ENCODE data around the gene LRRC59.

LRRC59 gene

DNA sequence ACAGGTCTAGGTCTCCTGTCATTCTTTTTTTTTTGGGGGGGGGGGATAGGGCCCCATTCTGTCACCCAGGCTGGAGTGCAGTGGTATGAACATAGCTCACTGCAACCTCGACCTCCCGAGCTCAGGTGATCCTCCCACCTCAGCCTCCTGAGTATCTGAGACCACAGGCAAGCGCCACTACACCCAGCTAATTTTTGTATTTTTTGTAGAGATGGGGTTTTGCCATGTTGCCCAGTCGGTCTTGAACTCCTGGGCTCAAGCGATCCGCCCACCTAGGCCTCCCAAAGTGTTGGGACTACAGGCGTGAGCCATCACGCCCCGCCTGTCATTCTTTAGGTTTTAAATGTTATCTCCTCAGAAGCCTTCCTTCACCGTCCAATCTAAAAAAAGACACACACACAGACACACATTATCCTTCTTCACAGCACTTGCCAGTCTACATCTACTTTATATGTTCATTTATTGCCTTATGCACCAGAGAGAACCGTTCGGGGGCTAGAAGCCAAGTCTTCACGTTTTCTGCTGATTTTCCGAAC lies 25.0 kb downstream of the LRRC59 start:
- TF ChIP-seq, protein P1, sequence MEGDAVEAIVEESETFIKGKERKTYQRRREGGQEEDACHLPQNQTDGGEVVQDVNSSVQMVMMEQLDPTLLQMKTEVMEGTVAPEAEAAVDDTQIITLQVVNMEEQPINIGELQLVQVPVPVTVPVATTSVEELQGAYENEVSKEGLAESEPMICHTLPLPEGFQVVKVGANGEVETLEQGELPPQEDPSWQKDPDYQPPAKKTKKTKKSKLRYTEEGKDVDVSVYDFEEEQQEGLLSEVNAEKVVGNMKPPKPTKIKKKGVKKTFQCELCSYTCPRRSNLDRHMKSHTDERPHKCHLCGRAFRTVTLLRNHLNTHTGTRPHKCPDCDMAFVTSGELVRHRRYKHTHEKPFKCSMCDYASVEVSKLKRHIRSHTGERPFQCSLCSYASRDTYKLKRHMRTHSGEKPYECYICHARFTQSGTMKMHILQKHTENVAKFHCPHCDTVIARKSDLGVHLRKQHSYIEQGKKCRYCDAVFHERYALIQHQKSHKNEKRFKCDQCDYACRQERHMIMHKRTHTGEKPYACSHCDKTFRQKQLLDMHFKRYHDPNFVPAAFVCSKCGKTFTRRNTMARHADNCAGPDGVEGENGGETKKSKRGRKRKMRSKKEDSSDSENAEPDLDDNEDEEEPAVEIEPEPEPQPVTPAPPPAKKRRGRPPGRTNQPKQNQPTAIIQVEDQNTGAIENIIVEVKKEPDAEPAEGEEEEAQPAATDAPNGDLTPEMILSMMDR (IDR thresholded peaks at IDR 0.05), result no peak

DNA sequence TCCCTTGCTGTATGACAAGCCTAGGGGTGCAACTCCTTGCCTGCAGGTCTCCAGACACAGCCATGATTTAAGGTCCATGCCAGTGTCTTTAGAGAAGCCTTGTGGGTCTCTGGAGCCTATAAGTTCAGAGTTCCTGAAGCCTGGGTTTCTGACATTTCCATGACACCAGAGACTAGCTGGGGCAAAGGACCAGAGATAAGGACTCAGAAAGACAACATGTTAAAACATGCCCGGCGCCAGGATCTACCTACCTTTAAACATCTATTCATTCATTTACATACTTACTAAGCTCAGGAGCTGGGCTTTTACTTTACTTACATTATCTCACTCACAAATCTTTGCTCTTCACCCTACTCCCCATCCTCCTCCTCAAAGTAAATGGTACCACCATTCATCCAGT lies 25.8 kb downstream of the LRRC59 start:
- TF ChIP-seq, protein P1 (IDR thresholded peaks at IDR 0.05), result no peak

DNA sequence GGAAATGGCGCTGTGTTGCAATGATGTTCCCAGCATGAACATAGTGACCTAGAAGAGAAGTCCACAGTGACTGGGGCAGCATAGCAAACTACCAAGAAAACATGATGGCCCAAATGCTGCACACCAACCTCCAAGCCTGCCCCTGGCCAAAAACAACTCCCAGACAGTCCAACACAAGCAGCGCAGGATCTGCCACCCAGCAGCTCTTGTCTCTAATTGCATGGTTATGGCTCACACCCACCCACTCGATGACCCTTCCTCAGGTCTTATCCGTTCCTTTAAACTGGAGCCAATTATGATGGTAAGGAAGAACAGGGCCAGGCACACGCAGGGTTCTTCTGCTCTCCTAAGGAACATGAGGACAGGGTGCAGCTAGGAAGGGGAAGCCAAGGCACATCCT lies 27.3 kb downstream of the LRRC59 start:
- TF ChIP-seq, protein P1 (IDR thresholded peaks at IDR 0.05), result no peak

DNA sequence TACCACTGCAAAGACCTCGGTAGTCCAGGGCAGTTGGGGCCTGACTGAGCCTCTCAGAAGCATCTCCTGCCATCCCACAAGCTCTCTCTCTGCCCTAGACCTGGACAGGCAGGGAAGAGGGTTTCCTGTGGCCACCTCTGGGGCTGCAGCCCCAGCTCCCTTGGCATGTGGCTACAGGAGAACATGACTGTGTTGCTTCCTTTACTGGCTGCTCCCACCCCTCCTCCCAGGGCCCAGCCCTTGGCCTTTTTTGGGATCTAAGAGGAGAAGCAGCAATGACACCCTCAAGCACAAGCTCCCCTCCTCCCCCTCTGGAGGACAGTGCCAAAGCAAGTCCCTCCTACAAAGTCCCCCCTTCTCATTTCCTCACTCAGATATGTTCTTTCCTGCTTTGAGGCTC lies 29.9 kb downstream of the LRRC59 start:
- TF ChIP-seq, protein P1 (IDR thresholded peaks at IDR 0.05), result no peak

DNA sequence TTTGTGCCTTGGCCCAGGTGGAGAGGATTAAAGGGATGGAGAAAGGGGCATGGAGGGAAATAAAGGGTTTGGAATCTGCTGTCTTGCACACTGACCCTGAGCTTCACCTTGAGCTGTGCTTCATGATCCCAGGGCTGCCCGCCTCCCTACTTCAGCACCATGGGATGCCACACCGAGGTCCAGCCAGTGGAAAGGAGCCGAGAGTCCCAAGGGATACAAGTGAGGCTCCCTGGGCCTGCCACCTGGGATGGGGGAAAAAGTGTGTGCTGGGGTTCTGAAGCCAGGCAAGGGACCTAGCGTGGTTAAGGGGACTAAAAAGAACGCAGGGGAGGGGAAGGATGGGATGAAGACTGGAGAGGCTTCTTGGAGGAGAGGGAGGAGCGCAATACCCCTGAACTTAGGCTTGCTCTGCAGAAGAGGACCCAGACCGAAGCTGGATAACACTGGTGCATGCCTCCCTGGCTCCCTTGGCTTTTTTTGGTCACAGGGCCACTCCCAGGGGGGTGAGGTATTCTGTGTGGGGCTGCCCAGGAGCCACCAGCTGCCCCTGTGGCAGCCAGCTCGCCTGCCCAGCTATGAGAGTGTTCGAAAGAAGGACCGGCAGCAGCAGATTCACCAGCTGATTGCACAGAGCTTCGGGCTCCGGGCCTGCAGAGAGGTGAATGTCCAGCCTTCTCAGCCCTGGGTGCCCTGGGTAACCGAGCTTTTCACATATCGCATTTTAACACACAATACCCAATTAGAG lies 31.5 kb downstream of the LRRC59 start:
- TF ChIP-seq, protein P1 (IDR thresholded peaks at IDR 0.05), result no peak

DNA sequence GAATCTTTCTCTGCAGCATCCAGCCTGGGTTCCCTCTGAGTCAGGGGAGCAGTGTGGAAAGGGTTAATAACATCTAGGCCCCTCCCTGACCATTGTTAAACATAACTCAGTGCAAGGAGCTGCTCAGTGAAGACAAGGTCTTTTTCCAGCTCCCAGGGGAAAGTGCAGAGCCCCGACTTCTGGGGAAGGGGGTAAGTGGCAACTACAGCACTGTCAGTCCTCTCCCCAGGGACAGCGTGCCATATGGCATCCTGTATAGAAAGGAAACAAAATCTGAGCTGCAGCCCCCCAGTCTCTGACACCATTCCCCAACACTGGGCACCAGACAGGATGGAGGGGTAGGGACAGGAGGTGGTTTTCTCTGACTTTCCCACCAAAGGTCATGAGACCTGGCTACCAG lies 32.2 kb downstream of the LRRC59 start:
- TF ChIP-seq, protein P1 (IDR thresholded peaks at IDR 0.05), result no peak

DNA sequence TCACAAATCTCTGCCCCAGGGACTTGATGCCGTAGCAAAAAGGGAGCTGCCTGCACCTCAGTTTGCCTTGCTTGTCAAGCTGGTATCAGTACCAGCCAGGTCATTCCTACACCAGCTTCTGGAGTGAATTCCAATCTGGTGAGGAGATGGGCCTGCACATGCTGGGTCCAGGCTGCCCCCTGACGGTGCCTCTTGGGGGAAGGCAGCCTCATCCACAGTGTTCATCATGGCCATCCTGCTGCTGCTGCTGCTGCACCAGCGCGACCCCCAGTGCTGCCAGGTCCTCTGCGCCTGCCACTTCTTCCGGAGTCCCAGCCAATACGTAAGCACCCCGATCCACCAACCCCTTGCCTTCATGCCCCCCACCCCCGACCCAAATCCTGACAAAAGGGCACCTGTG lies 32.6 kb downstream of the LRRC59 start:
- TF ChIP-seq, protein P1 (IDR thresholded peaks at IDR 0.05), result no peak

Data from LNCAP (cell line).